Mucosa of gallbladder (tissue), 1 donor: ENCODE measurements around the gene GLO1. TPM values are rescaled to one million over a fixed set of nuclear protein-coding genes. Genes with fewer than 3 reads are reported as not detected.
"Not testable (repeated sequence)": the region's sequence is repeated elsewhere in the genome, so short reads cannot be mapped to it uniquely, and the experiment has no call there.

Source experiments
- DNase-seq: peaks from one replicate; pipeline ENCODE4 v3.0.0-alpha.2; 2020; ENCODE audit warnings: low spot score
- total RNA-seq: library from RNA; stranded (reverse); gene quantifications from one replicate; pipeline ENCODE4 v1.2.1, GENCODE V29; 2021
- donor health status: DM: no; HTN: no; CAD: no.

The GLO1 gene
- total RNA-seq, 1 donor from 2014 or later, result 62.9 TPM

GRCh38 chr6:38705924-38706323 lies 3.0 kb upstream of the GLO1 start:
- DNase-seq, result no peak

GRCh38 chr6:38703949-38704590 lies 1.1 kb upstream of the GLO1 start:
- no peak for DNase-seq

- no peak for DNase-seq
These were observed 1.4 kb downstream of the GLO1 start for GRCh38 chr6:38701551-38701950.

- not testable (repeated sequence) for DNase-seq
These were observed 3.2 kb downstream of the GLO1 start for GRCh38 chr6:38699702-38700101.

- DNase-seq, result no peak
These were observed 5.1 kb downstream of the GLO1 start for GRCh38 chr6:38697846-38698245.

- DNase-seq, result no peak
These were observed 6.6 kb downstream of the GLO1 start for GRCh38 chr6:38696345-38696744.

- no peak for DNase-seq
These were observed 7.0 kb downstream of the GLO1 start for GRCh38 chr6:38695933-38696332.

GRCh38 chr6:38695227-38695900 lies 7.6 kb downstream of the GLO1 start:
- no peak for DNase-seq

GRCh38 chr6:38688579-38689087 lies 14.3 kb downstream of the GLO1 start:
- DNase-seq, result no peak

GRCh38 chr6:38687549-38687948 lies 15.4 kb downstream of the GLO1 start:
- no peak for DNase-seq

- no peak for DNase-seq
These were observed 15.9 kb downstream of the GLO1 start for GRCh38 chr6:38687043-38687353.

GRCh38 chr6:38686270-38687042 lies 16.5 kb downstream of the GLO1 start:
- DNase-seq, result no peak

- no peak for DNase-seq
These were observed 18.0 kb downstream of the GLO1 start for GRCh38 chr6:38684904-38685303.

GRCh38 chr6:38684237-38684636 lies 18.7 kb downstream of the GLO1 start:
- DNase-seq, result no peak

GRCh38 chr6:38681850-38682249 lies 21.1 kb downstream of the GLO1 start:
- no peak for DNase-seq

- DNase-seq, result no peak
These were observed 23.3 kb downstream of the GLO1 start for GRCh38 chr6:38679668-38680067.

GRCh38 chr6:38678178-38678760 lies 24.7 kb downstream of the GLO1 start:
- no peak for DNase-seq

GRCh38 chr6:38676974-38677544 lies 25.9 kb downstream of the GLO1 start:
- DNase-seq, result no peak

GRCh38 chr6:38676236-38676973 lies 26.5 kb downstream of the GLO1 start:
- DNase-seq, result no peak

- DNase-seq, result no peak
These were observed 29.4 kb downstream of the GLO1 start for GRCh38 chr6:38673397-38674165.
